ENCODE measurements around the gene RPS27L. TPM values are rescaled to one million over a fixed set of nuclear protein-coding genes. Genes with fewer than 3 reads are reported as not detected.

RPS27L gene
- total and polyA plus RNA-seq, 2 of the 8 experiments (the other 6 are each of a cell fraction or from before 2014, with no cell fraction given), result 115 to 143 TPM

DNA sequence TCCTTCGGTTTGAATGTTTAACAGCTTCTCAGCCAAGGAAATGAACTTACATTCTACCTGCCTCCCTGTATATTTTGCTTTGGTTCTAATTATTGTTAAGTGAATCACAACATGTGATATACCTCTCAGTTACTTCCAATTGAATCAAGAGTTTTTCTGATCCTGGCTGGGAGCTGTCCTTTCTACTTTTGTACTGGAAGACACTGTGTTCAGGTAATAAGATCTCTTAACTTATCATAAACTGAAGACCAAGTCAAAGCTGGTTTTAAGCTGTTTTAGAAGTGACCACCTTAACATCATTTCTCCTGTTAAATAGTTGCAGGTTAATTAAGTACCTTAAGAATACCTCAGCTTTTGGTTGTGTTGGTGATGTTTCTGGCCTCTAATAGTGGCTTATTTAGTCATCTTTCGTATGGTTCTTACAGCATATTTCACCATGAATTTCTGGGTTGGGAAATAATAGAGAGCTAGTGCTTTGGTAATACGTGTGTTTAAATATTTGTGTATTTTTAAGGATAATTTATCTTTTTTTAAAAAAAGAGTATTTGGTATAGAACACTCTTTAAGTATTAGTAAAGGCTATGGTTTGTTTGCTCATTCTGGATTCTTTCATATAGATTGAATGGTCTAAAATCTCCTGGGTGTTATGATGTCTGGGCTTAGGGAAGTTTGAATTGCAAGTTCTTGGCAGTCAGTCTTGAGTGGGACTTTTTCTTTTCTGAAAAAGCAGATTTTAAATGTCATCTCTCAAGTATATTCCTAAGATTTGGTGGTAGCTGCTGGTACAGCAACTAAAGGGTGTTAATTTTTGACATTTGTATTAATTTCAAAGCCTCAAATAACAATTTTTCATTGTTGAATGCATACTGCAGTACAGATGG, 33.7 kb upstream of the RPS27L start:
- H3K36me3 ChIP-seq (ENCODE audit: control insufficient read depth in 2 of 4, insufficient read depth in 4 of 4, low read length in 3 of 4), result no peaks in the 10 kb centered on the region
- CTCF ChIA-PET (ENCODE audit: partially characterized antibody), result interaction anchor here (0.7 to 1.8 kb wide), 2 partner anchors 11 to 20 kb away, joined by 3 to 11 read pairs; no protein-coding TSS in a partner anchor
- no peak overlapping the region for H2AFZ ChIP-seq (ENCODE audit: low read length)
- H3K14ac ChIP-seq (ENCODE audit: insufficient read length), result no peak overlapping the region
- no peak overlapping the region for H3K56ac ChIP-seq (replicated peaks; ENCODE audit: insufficient read length, low read depth, low read length)
- H3K4ac ChIP-seq (replicated peaks; ENCODE audit: insufficient read length, low read depth, low read length), result no peak overlapping the region
- FAIRE-seq (no peak), DNase-seq (ENCODE audit: low read depth in 1 of 2, low spot score in 2 of 2) (no peak)
- WGBS, 2 experiments (ENCODE audit: extremely low coverage in 1 of 2, insufficient coverage in 1 of 2, insufficient read length in 1 of 2, insufficient replicate concordance in 2 of 2, low coverage in 1 of 2, low lambda C conversion rate in 2 of 2, missing lambda C conversion rate in 1 of 2), result 85 to 100% methylated on average over 1 to 3 of the region's 3 CpGs
- no peaks in the 10 kb centered on the region for H3K27me3 ChIP-seq (replicated peaks in 1 of 4; ENCODE audit: control insufficient read depth in 3 of 4, extremely low read depth in 1 of 4, insufficient read depth in 3 of 4, low read length in 3 of 4)
- H3K23me2 ChIP-seq (ENCODE audit: low read depth, low read length), result peaks cover 6% of the 10 kb centered on the region; the same call in 1 of the 2 replicates
- H2BK5ac ChIP-seq (ENCODE audit: low read depth, low read length), result no peak overlapping the region
- H2BK120ac ChIP-seq (replicated peaks; ENCODE audit: low read depth, low read length), result no peak overlapping the region
- H3K23ac ChIP-seq (ENCODE audit: insufficient read length), result no peak overlapping the region
- no peak overlapping the region for H2BK12ac ChIP-seq (ENCODE audit: low read depth, low read length)
- POLR2A ChIA-PET (ENCODE audit: partially characterized antibody), result interaction anchor here (1.1 to 1.5 kb wide), 3 partner anchors 30 to 86 kb away, joined by 3 to 7 read pairs (median 4); partner anchors contain the start of gene RPS27L
- H3K9ac ChIP-seq (replicated peaks in 1 of 4; ENCODE audit: extremely low read depth in 1 of 4, low read depth in 3 of 4, low read length in 3 of 4), result no peak overlapping the region
- no peaks in the 10 kb centered on the region; the same call in 1 of the 2 replicates for H3K79me1 ChIP-seq (ENCODE audit: low read depth, low read length)
- no peak overlapping the region for H2AK5ac ChIP-seq (ENCODE audit: low read depth, low read length)
- H3K4me2 ChIP-seq (ENCODE audit: insufficient read depth in 1 of 2, low read depth in 2 of 2, low read length in 2 of 2), result peak overlapping the region; percentile 90 to 99; a peak in 3 of 4 replicates
- H4K8ac ChIP-seq (ENCODE audit: extremely low read depth, insufficient read depth, low read length), result no peak overlapping the region; the same call in 1 of the 2 replicates
- no peak overlapping the region for H3K27ac ChIP-seq (ENCODE audit: low read depth, low read length)
- no peak for TF ChIP-seq EP300 (IDR thresholded peaks at IDR 0.05; ENCODE audit: borderline replicate concordance in 1 of 2, low read depth in 2 of 2, low read length in 2 of 2)
- H4K20me1 ChIP-seq (replicated peaks in 1 of 2; ENCODE audit: control insufficient read depth in 1 of 2, insufficient read depth in 2 of 2, low read length in 2 of 2), result peaks cover 0 to 2% of the 10 kb centered on the region in 2 experiments
- no peak overlapping the region for H4K5ac ChIP-seq (ENCODE audit: insufficient read length, low read depth, low read length)
- H3K4me1 ChIP-seq (replicated peaks in 1 of 4; ENCODE audit: control insufficient read depth in 3 of 4, insufficient read depth in 4 of 4, low read length in 3 of 4), result peaks cover 0 to 5% (median 1%) of the 10 kb centered on the region in 4 experiments; a peak in 3 of 7 replicates
- H4K91ac ChIP-seq (replicated peaks; ENCODE audit: insufficient read length, low read length), result no peak overlapping the region
- no peak overlapping the region for H2BK15ac ChIP-seq (ENCODE audit: low read length)
- H3K79me2 ChIP-seq (ENCODE audit: control insufficient read depth in 1 of 2, insufficient read depth in 2 of 2, low read length in 2 of 2), result peaks cover 8 to 61% of the 10 kb centered on the region in 2 experiments
- H3K18ac ChIP-seq (ENCODE audit: extremely low read depth, low read length), result no peak overlapping the region
- no peaks in the 10 kb centered on the region for H3K9me3 ChIP-seq (ENCODE audit: insufficient read depth in 2 of 2, low read depth in 1 of 2, low read length in 1 of 2)
- H3K4me3 ChIP-seq (ENCODE audit: extremely low read depth in 1 of 4, insufficient read depth in 2 of 4, low read depth in 3 of 4, low read length in 4 of 4), result peak overlapping the region; percentile 61 to 96 (median 73); a peak in 5 of 8 replicates
- H2BK20ac ChIP-seq (ENCODE audit: low read length), result no peak overlapping the region

Measured in H1 (cell line).